ENCODE data around the gene CAMK2G.
"Not testable (repeated sequence)": the region's sequence is repeated elsewhere in the genome, so short reads cannot be mapped to it uniquely, and the experiment has no call there.

CAMK2G gene

DNA sequence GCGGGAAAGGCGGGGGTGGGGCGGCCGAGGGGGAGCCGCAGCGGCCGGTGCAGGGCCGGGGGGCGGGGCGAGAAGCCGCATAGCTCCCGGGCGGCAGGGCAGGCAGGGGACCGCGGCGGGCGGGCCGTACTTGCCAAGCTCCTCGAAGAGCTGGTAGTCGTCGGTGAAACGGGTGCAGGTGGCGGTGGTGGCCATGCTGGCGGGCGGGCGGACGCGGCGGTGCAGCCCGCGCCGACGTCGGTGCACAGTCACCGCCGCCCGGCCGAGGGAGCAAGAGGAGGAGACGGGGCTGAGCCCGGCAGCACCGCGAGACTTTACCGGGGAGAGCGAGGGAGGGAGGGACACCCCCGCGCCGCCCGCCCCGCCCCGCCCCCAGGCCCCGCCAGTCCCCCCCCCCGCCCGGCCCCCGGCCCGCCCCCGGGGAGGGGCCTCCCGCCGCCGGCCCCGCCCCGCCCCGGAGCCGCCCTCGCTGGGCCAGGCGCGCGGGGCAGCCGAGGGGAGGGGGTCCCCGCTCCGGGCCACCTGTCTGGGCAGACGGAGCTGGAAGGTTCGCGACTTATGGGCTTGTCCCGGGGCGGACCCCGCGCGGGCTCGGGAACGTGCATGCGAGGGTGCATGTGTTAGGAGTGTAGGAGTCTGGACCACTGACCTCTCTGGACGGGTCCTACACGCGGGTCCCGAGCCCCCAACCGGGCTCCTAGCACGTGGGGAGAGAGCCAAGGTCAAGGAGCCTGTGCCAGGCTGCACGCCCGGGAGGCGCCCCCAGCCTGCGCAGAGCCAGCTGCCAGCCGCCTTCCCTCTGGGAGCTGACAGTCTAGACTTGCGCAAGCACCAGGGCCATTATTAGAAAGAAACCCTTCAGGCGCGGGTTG, at the start of gene CAMK2G:
CAMK2G (minus strand) TSS at position 289 of the 872 bp plus-strand sequence; CDS start at position 195, 94 bp downstream.
- peak; percentile 65 to 72 for DNase-seq

DNA sequence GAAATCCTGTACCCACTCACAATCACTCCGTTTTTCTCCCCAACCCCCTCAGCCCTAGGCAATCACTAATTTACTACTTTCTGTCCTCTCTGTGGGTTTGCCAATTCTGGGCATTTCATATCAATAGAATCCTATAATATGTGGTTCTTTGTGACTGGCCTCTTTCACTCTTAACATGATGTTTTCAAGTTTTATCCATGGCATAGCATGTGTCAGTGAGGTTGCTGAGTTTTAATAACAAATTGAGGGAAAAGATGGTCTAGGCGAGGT, 48.4 kb upstream of the CAMK2G start:
- DNase-seq: no peak

DNA sequence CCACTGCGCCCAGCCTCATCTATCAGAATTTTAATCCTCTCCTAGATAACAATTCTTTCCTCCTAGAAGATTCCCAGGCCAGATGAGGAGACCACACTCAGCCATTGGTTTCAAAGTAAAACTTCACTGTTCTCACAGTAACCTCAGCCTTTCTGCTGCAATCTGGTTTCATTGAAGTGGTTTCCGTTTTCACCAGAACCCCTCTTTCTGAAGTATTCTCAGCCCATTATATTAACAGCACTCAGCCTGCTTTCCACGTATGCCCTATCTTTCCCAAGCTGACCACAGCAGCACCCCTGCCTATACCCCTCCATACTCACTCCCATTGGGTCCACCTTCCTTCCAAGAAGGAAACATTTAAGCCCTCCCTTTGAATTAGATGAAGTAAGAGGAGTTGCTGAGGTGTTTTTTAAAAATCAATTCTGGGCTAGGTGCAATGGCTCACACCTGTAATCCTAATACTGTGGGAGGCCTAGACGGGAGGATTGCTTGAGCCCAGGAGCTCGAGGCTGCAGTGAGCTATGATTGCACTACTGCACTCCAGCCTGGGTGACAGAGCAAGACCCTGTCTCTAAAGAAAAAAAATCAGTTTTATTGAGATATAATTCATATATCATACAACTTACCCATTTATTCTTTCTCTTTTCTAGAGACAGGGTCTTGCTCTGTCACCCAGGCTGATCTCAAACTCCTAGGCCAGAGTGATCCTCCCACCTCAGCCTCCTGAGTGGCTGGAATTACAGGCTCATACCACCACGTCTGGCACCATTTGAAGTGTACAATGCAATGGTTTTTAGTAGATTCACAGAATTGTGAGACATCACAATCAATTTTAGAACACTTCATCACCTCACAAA, 47.9 kb upstream of the CAMK2G start:
- DNase-seq: no peak

DNA sequence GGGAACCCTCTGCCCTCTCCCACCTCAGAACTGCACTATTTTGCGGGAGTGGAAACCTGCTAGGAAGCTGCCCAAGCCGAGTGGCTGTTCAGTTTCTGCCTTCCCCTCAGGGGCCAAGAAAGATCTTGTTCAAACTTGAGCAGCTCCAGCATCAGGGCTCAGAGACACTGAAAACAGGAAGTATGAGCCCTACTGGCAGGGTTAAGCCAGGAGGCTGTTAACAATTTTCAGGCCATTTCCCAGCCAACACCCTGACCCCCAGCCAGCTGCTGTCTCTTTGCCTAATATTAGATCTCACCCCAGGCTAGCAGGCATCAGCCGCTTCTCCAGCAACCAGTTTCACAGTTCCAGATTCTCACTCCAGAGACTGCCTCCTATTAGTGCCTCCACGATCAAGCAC, 45.7 kb upstream of the CAMK2G start:
- no peak for DNase-seq

DNA sequence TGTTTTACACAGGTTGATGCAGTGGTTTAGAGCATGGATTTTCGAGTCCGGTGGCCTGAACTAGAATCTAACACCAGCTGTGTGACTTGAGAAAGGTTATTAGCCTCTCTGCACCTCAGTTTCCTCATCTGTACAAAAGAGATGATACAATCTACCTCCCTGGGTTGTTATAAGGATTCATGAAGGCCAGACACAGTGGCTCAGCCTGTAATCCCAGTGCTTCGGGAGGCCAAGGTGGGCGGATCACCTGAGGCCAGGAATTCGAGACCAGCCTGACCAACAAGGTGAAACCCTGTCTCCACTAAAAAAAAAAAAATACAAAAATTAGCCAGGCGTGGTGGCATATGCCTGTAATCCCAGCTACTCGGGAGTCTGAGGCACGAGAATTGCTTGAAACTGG, 45.1 kb upstream of the CAMK2G start:
- not testable (repeated sequence) for DNase-seq

DNA sequence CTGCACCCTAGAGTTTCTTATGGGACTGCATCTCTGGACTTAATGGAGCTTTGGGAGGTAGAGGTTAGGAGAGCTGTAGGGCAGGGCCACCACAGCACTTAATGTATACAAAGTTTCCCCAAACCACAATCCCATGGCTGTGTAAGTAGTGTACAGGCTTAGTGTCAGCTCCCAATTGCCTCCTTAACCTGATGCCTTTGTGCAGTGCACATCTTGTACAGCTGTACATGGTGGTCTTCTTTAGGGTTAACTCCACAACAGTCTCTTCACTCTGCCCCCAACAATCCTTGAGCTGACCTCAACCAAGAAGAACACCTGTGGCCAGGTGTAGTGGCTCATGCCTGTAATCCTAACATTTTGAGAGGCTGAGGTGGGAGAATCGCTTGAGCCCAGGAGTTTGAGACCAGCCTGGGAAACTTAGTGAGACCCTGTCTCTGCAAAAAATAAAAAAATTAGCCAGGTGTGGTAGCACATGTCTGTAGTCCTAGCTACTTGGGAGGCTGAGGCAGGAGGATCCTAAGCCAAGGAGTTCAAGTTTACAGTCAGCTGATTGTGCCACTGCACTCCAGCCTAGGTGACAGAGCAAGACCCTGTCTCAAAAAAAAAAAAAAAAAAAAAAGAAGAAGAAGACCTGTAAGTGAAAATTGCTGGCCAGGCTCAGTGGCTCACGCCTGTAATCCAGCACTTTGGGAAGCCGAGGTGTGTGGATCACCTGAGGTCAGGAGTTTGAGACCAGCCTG, 43.4 kb upstream of the CAMK2G start:
- DNase-seq: no peak

DNA sequence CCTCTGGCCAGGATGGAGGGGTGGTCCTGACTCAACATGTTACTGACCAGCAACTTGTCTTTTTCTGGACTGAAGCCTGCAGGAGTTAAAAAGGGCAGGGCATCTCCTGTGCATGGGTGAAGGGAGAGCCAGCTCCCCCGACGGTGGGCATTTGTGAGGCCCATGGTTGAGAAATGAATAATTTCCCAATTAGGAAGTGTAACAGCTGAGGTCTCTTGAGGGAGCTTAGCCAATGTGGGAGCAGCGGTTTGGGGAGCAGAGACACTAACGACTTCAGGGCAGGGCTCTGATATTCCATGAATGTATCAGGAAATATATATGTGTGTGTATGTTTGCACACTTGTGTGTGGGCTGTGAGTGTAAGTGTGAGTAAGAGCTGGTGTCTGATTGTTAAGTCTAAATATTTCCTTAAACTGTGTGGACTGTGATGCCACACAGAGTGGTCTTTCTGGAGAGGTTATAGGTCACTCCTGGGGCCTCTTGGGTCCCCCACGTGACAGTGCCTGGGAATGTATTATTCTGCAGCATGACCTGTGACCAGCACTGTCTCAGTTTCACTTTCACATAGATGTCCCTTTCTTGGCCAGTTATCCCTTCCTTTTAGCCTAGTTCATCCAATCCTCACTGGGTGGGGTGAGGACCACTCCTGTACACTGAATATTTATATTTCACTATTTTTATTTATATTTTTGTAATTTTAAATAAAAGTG, 42.6 kb upstream of the CAMK2G start:
- DNase-seq: no peak

DNA sequence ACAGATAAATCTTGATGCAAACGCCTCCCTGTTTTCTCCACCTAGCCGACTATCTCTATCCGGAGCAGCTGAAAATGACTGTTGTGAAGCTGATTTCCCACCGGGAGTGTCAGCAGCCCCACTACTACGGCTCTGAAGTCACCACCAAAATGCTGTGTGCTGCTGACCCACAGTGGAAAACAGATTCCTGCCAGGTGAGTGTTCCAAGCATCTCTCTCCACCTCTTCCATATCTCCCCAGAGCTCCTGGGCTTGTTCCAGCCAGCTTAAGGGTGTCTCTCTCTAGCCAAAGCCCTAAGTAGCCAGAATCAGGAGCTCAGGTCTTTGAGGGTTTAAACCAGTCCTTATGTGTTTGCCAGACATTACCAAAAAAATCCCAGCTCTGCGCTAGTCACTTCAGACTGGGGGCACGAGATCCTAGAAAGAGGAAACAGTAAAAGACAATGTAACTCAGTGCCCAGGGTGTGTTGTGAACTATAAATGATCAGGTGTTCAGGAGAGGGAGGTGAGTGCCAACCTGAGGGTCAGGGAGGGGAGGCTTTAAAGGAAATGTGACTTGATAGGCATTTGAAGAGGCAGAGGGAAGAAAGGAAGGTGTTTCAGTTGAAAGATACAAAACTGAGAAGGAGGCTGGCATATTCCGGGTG, 41.0 kb upstream of the CAMK2G start:
- no peak for DNase-seq

DNA sequence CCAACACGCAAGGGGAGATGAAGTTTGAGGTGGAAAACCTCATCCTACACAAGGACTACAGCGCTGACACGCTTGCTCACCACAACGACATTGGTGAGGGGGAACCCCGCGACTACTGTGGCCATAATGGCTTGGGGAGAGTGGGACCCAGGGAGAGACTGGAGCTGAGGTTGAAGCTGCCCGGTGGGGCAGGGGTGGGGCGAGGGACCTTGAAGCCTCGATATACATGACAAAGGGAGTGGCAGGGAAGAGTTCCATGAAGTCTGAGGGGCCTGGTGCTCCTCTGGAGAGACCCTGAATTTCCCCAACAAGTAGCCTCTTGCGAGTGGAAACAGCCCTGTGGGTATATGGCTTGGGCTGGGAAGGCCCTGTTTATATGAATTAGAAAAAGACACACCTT, 39.7 kb upstream of the CAMK2G start:
- DNase-seq: no peak

DNA sequence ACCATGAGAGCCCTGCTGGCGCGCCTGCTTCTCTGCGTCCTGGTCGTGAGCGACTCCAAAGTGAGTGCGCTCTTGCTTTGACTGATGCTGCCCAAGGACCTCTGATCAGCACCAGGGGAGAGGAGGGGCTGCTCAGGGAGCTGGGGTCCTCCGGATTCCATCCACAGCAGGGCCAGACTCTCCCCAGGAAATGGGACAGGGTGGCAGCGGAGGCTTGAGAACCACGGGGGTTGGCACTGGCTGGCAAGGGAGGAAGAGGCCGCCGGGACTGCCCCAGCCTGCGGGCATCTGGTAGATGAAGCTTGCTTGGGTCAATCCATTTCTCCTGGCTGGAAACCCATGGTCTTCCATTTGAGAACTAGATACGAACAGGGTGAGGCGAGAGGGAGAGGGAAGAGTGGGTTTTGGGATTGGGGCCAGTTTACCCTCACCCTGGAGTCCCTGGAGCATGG, 37.2 kb upstream of the CAMK2G start:
- no peak for DNase-seq

DNA sequence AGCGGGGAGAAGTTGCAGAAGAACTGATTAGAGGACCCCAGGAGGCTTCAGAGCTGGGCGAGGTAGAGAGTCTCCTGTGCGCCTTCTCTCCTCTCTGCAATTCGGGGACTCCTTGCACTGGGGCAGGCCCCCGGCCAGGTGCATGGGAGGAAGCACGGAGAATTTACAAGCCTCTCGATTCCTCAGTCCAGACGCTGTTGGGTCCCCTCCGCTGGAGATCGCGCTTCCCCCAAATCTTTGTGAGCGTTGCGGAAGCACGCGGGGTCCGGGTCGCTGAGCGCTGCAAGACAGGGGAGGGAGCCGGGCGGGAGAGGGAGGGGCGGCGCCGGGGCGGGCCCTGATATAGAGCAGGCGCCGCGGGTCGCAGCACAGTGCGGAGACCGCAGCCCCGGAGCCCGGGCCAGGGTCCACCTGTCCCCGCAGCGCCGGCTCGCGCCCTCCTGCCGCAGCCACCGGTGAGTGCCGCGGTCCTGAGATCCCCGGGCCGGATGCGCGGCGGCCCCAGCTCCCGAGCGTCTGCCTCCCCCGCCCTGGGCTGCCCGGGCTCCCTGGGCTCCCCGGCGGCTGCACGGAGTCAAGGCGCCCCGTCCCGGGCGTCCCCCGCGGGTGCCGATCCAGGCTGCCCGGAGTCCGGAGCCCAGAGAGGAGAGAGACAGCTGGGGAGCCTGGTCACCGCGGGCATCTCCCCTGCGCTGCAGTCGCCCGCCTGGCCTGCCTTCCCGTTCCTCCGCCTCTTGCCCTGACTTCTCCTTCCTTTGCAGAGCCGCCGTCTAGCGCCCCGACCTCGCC, 36.6 kb upstream of the CAMK2G start, which contains the start of gene PLAU:
PLAU (plus strand) TSS at position 369 of the 789 bp plus-strand sequence. CDS start 424 bp downstream, outside the sequence.
- DNase-seq: no peak

DNA sequence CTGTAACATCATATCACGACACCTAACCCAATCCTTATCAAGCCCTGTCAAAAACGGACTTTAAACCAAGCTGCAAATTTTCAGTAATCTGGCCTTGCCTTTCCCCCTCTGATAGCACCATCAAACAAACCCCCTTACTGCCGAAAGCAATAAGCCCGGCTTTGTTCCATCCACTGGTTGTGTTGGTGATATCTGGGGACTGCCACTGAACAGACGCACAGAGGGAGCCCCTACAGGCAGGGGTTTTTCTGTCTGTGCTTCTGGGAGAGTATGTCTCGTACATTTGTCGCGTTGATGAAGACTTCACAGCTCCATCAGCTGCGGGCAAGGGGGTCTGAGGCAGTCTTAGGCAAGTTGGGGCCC, 36.0 kb upstream of the CAMK2G start:
- no peak for DNase-seq

DNA sequence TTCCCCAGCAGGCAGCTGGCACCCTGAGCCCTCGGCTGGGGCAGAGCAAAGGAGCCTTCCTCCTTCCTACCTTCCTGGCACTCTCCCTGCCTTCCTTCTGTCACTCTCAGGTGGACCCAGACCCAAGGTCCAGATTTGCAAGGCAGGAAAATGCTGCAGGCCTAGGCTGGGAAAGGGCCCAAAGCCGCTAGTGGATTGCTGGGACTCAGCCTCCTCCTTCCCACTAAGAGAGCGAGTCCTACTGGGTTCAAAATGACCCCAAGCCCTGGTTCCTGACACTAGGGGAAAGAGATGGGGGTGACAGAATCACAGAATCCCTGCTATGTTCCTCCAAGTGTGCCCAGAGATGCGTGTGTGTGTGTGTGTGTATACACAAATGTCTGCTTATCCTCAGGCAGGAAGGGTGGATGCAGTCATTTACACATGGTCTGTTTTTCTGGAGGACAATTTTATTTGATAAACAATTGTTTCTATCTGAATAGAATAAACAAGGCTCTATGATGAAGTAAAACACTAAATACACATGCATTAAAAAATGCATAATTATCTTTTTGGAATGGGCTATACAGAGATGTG, 35.3 kb upstream of the CAMK2G start:
- DNase-seq: no peak

DNA sequence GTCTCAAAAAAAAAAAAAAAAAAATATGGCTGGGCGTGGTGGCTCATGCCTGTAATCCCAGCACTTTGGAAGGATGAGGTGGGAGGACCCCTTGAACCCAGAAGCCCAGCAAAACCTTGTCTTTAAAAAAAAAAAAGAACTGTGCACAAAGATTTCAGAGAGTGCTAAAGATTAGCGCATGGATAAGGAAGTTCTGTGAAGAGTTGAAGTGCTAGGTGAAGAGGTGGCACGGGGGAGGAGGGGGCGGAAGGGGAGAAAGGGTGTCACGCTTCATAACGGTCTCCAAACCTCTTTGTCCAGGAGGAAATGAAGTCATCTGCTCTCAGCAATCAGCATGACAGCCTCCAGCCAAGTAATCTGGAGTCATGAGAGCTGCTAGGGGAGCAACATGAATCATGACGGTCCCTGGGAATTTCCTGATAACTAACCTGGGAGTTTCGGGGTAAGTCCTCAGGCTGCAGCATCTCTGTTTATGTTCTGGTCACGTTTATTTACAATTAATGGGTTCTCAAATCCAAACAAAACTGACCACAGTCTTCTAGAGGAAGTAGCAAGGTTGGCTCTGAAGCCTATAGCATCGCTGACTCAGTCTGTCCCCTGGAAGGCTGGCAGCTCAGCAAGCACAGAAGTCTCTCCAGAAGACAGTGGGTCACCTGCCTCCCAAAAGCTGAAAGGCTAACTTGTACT, 34.6 kb upstream of the CAMK2G start:
- DNase-seq: peak in 1 of 2 donors; percentile 40

DNA sequence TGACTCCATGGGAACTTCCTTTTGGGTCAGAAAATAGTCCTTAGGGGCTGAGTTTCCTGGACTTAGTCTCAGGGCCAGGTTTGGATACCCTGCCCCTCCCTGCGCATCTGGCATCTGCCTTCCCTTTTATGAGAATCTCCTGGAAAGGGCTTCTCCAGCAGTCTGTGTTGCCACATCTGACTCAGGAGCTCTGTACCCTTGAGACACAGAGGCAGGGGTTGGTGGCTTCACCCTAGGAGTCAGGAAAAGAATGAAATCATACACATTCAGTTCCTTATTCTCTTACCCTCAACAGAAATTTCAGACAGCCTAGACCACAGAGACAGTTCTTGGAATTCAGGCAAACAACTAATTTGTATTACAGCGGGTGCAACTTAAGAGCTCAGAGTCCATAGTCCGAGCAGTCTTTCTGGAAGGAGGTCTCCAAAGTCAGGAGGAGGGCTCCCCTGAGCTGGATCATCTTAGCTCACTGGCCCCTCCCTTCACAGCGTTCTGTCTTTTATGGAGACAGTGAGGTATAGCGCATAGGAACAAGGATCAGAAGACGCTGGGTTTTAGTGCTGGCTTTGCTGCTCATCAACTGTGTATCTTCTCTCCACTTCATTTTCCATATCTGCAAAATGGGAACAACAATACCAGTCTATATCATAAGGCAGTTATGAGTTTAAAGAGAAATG, 33.6 kb upstream of the CAMK2G start:
- DNase-seq: no peak

DNA sequence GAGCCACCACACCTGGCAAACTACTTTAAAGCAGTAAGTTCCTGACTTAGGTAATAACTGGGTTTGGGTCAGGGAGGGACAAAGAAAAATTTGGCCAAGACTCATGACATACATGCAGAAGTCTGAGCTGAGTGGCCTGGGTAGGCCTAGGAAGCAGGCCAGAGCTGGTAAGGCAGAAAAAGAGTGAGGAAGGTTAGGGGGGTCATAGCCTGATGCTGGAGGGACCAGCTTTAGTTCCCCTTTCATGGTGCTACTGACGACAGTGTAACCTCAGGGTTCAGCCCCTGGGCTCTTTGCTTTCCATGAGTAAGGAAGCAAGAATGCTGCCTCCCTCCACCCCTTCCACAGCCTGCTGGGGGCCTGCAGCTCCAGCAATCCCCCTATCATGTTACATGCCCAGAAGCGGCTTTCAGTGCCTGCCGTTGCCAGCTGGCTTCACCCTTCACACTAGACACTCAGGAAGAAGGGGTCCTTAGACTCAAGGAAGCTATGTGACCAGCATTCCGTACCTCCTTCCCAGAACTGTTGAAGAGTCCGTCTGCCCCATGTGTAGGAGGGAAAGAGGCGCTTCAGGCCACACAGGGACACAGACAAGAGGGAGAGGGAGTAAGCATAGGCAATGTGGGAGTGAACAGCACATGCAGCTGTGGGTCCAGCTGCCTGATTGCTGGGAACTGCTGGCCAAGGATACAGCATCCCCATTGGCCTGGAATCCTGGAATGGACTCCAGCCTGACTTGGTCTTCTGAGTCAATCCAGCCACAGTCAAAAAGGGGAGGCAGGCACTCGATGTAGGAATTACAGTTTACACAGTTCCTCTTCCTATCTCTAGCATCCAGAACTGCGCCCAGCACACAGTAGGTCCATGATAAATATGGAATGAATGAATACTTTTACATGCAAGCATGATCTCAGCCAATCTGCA, 32.4 kb upstream of the CAMK2G start:
- DNase-seq: no peak

DNA sequence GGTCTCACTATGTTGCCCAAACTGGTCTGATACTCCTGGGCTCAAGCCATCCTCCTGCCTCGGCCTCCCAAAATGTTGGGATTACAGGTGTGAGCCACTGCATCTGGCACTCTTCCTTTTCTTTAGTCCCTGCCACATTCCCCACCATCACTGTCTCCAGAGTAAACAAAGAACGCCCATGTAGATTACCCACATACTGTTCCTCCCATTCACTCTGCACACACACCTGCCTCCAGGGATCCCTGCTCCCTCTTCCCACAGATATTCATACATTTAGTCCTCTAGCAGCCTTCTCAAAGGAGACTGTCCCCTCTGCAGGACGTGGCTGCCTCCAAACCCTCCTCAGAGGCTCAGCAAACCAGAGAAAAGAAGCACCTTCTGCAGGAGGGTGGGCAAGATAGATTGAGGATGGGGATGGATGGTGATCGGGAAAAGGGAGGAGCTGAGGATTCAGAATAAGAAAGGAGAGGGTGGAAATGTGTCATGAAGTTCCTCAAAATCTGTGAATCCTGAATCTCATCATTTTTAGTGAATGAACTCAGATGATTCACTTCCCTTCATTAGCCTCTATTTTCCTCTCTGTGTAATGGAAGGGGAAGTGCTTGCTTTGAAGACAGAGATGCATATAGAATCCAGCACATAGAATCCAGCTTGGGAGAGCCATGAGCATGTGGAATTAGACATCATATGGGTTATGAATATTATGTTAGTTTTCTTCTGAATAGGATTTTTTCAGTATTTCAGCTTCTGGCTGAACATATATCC, 31.1 kb upstream of the CAMK2G start:
- no peak for DNase-seq

DNA sequence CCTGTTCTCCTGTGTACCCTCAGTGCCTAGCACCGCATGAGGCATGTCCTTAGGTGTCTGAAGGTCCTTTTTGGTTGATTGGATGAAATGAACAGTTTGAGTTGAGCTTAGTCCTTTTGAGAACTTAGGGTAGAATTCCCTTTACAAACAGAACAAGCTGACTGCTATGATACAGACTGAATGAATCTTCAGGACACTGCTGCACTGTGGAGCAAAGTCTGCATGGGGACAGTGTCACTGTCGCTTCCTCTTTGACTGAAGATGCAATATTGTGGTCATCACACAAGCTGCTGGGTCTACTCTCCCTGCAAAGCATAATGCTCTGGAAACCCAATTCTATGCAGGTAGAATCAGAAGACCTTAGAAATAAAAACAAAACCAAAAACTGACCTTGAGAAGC, 28.0 kb upstream of the CAMK2G start:
- DNase-seq: no peak

Measured in stimulated activated CD4-positive, alpha-beta T cell treated with anti-CD3 and anti-CD28 coated beads, Interleukin-2, amount 100 ng/mL, for 48 hours (primary cell).